ENCODE results near the gene CHP1.
"Not testable (repeated sequence)": the region's sequence is repeated elsewhere in the genome, so short reads cannot be mapped to it uniquely, and the experiment has no call there.

DNA sequence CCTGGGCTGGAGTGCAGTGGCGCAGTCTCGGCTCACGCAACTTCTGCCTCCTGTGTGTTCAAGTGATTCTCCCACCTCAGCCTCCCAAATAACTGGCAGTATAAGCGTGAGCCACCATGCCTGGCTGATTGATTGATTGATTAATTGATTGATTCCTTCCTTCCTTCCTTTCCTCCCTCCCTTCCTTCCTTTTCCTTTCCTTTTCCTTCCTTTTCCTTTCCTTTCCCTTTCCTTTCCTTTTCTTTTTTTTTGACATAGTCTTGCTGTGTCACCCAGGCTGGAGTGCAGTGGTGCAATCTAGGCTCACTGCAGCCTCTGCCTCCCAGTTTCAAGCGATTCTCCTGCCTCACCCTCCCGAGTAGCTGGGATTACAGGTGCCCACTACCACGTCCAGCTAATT is 29.9 kb downstream of the CHP1 start:
- TF ChIP-seq CTCF (conservative IDR thresholded peaks at IDR 0.05; ENCODE audit: low read depth, low read length); EZH2 (IDR thresholded peaks at IDR 0.05; ENCODE audit: borderline replicate concordance, low read depth, low read length, poor library complexity, severe bottlenecking): not testable (repeated sequence)

All from A673 (cell line).